ENCODE measurements around the gene CNPPD1. TPM values are rescaled to one million over a fixed set of nuclear protein-coding genes. Genes with fewer than 3 reads are reported as not detected.

The CNPPD1 gene
- total RNA-seq, 1 donor from 2014 or later = 43.1 TPM

GRCh38 chr2:219207884-219208740, 31.4 kb upstream of the CNPPD1 start:
- no peak for DNase-seq (ENCODE audit: low spot score)
- H3K27me3 Mint-ChIP-seq (ENCODE audit: low read depth) = no peaks in the 10 kb centered on the region
- peak overlapping the region; percentile 94 for H3K27ac Mint-ChIP-seq (ENCODE audit: unreplicated experiment)
- peaks cover 2% of the 10 kb centered on the region for H3K9me3 Mint-ChIP-seq (ENCODE audit: low read depth)
- peaks cover 7% of the 10 kb centered on the region for H3K36me3 Mint-ChIP-seq (ENCODE audit: low read depth)
- peaks cover 26% of the 10 kb centered on the region for H3K4me1 Mint-ChIP-seq (ENCODE audit: low read depth)
- peak overlapping the region; percentile 81 for H3K4me3 Mint-ChIP-seq (ENCODE audit: unreplicated experiment)
- no peak for TF ChIP-seq CTCF (IDR thresholded peaks at IDR 0.05)

- DNase-seq (ENCODE audit: low spot score) = no peak
- Mint-ChIP-seq H3K27me3 (ENCODE audit: low read depth) (no peaks in the 10 kb centered on the region), H3K36me3 (ENCODE audit: low read depth) (peaks cover 7% of the 10 kb centered on the region), H3K9me3 (ENCODE audit: low read depth) (peaks cover 2% of the 10 kb centered on the region), H3K4me1 (ENCODE audit: low read depth) (peaks cover 26% of the 10 kb centered on the region), H3K4me3 (ENCODE audit: unreplicated experiment) (peak overlapping the region; percentile 81), H3K27ac (ENCODE audit: unreplicated experiment) (peak overlapping the region; percentile 94)
- TF ChIP-seq CTCF (IDR thresholded peaks at IDR 0.05) = no peak
Measured at GRCh38 chr2:219207134-219207883, 30.6 kb upstream of the CNPPD1 start.

GRCh38 chr2:219206328-219207133, 29.8 kb upstream of the CNPPD1 start, which contains the start of gene ZFAND2B:
Gene ZFAND2B, plus strand, starts transcription at chr2:219206782. Its CDS starts 206 bp downstream, at chr2:219206988.
- H3K27ac Mint-ChIP-seq (ENCODE audit: unreplicated experiment) = peak within 1 kb of the TSS; percentile 94
- peaks cover 7% of the 10 kb centered on the region for H3K36me3 Mint-ChIP-seq (ENCODE audit: low read depth)
- peaks cover 2% of the 10 kb centered on the region for H3K9me3 Mint-ChIP-seq (ENCODE audit: low read depth)
- H3K4me1 Mint-ChIP-seq (ENCODE audit: low read depth) = peaks cover 26% of the 10 kb centered on the region
- peak; percentile 40 for TF ChIP-seq CTCF (IDR thresholded peaks at IDR 0.05)
- H3K27me3 Mint-ChIP-seq (ENCODE audit: low read depth) = no peaks in the 10 kb centered on the region
- H3K4me3 Mint-ChIP-seq (ENCODE audit: unreplicated experiment) = peak within 1 kb of the TSS; percentile 81
- DNase-seq (ENCODE audit: low spot score) = peak; percentile 97

GRCh38 chr2:219205981-219206327, 29.2 kb upstream of the CNPPD1 start:
- H3K4me1 Mint-ChIP-seq (ENCODE audit: low read depth) = peaks cover 26% of the 10 kb centered on the region
- H3K36me3 Mint-ChIP-seq (ENCODE audit: low read depth) = peaks cover 7% of the 10 kb centered on the region
- no peak for DNase-seq (ENCODE audit: low spot score)
- H3K9me3 Mint-ChIP-seq (ENCODE audit: low read depth) = peaks cover 2% of the 10 kb centered on the region
- H3K27ac Mint-ChIP-seq (ENCODE audit: unreplicated experiment) = peak overlapping the region; percentile 94
- no peaks in the 10 kb centered on the region for H3K27me3 Mint-ChIP-seq (ENCODE audit: low read depth)
- TF ChIP-seq CTCF (IDR thresholded peaks at IDR 0.05) = no peak
- peak overlapping the region; percentile 81 for H3K4me3 Mint-ChIP-seq (ENCODE audit: unreplicated experiment)

- Mint-ChIP-seq H3K9me3 (ENCODE audit: low read depth) (peaks cover 2% of the 10 kb centered on the region), H3K4me3 (ENCODE audit: unreplicated experiment) (no peak overlapping the region), H3K27me3 (ENCODE audit: low read depth) (no peaks in the 10 kb centered on the region), H3K27ac (ENCODE audit: unreplicated experiment) (no peak overlapping the region), H3K4me1 (ENCODE audit: low read depth) (peaks cover 26% of the 10 kb centered on the region), H3K36me3 (ENCODE audit: low read depth) (peaks cover 5% of the 10 kb centered on the region)
- DNase-seq (ENCODE audit: low spot score) = no peak
- no peak for TF ChIP-seq CTCF (IDR thresholded peaks at IDR 0.05)
Measured at GRCh38 chr2:219205165-219205538, 28.4 kb upstream of the CNPPD1 start.
